NB4 (cell line): ENCODE results near the gene KRTAP6-1.

Experiments used
- CTCF ChIP-seq: IDR thresholded peaks from one replicate; pipeline ENCODE4 v1.5.1; 2012; ENCODE audit warnings: low read depth, low read length
- MYC ChIP-seq: IDR thresholded peaks from 2 replicates; pipeline ENCODE4 v1.6.1; 2011; ENCODE audit warnings: low read depth, low read length
- POLR2A ChIP-seq: IDR thresholded peaks from 2 replicates; pipeline ENCODE4 v1.6.1; 2011; ENCODE audit warnings: mild to moderate bottlenecking; ENCODE audit not compliant: insufficient read length; ENCODE audit errors: extremely low read depth

- TF ChIP-seq CTCF: no peak
- no peak for TF ChIP-seq POLR2A
- no peak for TF ChIP-seq MYC
Measured at GRCh38 chr21:30629200-30629599, 15.5 kb upstream of the KRTAP6-1 start.
